H1 (cell line): ENCODE results near the gene PITPNC1. TPM values are rescaled to one million over a fixed set of nuclear protein-coding genes. Genes with fewer than 3 reads are reported as not detected.

Experiments used
- CHD2 ChIP-seq: IDR thresholded peaks from 2 replicates; pipeline ENCODE4 v1.6.1; 2012; ENCODE audit warnings: low read length, improper control_type of control experiment
- polyA plus RNA-seq, 7 experiments: library from polyadenylated mRNA; depleted of rRNA in 3 of 7; stranded (reverse) in 5 of 7; unstranded in 2 of 7; fragments of >200 nt in 5 of 7; fragments of 200-250 nt in 2 of 7; gene quantifications; 1 replicate in 5 of 7; 2 replicates in 1 of 7; 4 replicates in 1 of 7; pipeline versions ENCODE4 v1.2.1 to v1.2.3, GENCODE V29; 2011 to 2013; ENCODE audit warnings: missing spikeins in 2 of 7, mixed read lengths in 2 of 7
- total RNA-seq: library from RNA; stranded (reverse); fragmentation: NEBNext Ultra II Directional; extraction: Animal tissue kit (Norgen Biotek cat#: 25700); gene quantifications from 2 replicates; pipeline ENCODE4 v1.2.1, GENCODE V29; 2021

The PITPNC1 gene
- total and polyA plus RNA-seq, 2 of the 8 experiments (the other 6 are each of a cell fraction or from before 2014, with no cell fraction given), result 17.6 to 54.7 TPM

DNA sequence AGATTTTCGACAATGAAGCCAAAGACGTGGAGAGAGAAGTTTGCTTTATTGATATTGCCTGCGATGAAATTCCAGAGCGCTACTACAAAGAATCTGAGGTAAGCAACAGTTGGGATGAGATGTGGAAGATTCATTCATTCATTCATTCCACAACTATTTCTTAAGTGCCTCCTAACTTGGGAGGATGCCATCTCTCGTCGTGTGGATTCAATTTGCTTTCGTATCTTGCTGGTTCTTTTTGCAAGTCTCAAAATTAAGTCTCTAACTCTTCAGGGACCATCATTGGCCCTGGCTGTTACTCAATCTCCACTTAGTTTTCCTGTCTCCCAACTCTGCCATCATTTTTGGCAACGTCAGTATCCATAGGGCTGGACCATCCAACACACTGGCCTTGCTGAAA is 255.1 kb downstream of the PITPNC1 start (continued):
- no peak for TF ChIP-seq CHD2
